ENCODE results near the gene DCTN1. TPM values are rescaled to one million over a fixed set of nuclear protein-coding genes. Genes with fewer than 3 reads are reported as not detected.

The DCTN1 gene
- polyA plus RNA-seq, 1 experiment, result 193 TPM

GRCh38 chr2:74381751-74382150 is 1.6 kb upstream of the DCTN1 start:
- ChIA-PET POLR2A (no interaction called here), CTCF (interaction anchor here (1.9 to 2.6 kb wide), 2 partner anchors 10 to 18 kb away, joined by 5 to 12 read pairs; no protein-coding TSS in a partner anchor)
- Histone ChIP-seq H3K27me3 (ENCODE audit: control insufficient read depth, insufficient read depth, low read length) (no peaks in the 10 kb centered on the region), H3K36me3 (ENCODE audit: control insufficient read depth, insufficient read depth, low read length) (peaks cover 4% of the 10 kb centered on the region; the same call in 1 of the 2 replicates), H3K4me3 (ENCODE audit: low read depth, low read length) (no peak overlapping the region)
- no peak for DNase-seq (ENCODE audit: low read depth)
- TF ChIP-seq, protein P1, sequence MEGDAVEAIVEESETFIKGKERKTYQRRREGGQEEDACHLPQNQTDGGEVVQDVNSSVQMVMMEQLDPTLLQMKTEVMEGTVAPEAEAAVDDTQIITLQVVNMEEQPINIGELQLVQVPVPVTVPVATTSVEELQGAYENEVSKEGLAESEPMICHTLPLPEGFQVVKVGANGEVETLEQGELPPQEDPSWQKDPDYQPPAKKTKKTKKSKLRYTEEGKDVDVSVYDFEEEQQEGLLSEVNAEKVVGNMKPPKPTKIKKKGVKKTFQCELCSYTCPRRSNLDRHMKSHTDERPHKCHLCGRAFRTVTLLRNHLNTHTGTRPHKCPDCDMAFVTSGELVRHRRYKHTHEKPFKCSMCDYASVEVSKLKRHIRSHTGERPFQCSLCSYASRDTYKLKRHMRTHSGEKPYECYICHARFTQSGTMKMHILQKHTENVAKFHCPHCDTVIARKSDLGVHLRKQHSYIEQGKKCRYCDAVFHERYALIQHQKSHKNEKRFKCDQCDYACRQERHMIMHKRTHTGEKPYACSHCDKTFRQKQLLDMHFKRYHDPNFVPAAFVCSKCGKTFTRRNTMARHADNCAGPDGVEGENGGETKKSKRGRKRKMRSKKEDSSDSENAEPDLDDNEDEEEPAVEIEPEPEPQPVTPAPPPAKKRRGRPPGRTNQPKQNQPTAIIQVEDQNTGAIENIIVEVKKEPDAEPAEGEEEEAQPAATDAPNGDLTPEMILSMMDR (IDR thresholded peaks at IDR 0.05; ENCODE audit: insufficient read depth, low read depth, low read length), result no peak

DNA sequence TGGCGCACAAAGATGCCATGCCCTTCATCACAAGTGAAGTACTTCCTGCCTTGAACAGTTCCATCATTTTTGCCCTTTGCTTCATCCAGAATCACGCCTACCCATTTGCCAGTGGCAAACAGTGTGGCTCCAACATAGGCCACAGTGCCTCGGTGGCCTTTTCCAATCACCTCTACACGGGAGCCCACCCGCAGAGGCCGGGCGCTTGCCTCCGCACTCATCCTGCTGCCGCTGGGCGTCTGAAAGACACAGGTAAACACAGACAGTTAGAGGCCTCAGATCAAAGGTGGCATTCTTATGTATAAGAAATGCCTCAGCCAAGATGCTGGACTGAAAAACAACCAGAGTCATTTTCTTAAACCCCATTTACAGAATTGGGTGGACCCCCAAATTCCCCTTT is 2.1 kb downstream of the DCTN1 start:
- no peak for DNase-seq (ENCODE audit: low read depth)
- Histone ChIP-seq H3K4me3 (ENCODE audit: low read depth, low read length) (no peak overlapping the region), H3K27me3 (ENCODE audit: control insufficient read depth, insufficient read depth, low read length) (no peaks in the 10 kb centered on the region), H3K36me3 (ENCODE audit: control insufficient read depth, insufficient read depth, low read length) (peaks cover 4% of the 10 kb centered on the region; the same call in 1 of the 2 replicates)
- TF ChIP-seq, protein P1 (IDR thresholded peaks at IDR 0.05; ENCODE audit: insufficient read depth, low read depth, low read length), result no peak
- CTCF ChIA-PET, result interaction anchor here (1.8 kb wide), 1 partner anchor 43 kb away, joined by 6 read pairs; no protein-coding TSS in a partner anchor
- POLR2A ChIA-PET, result no interaction called here

GRCh38 chr2:74375838-74376237 is 4.3 kb downstream of the DCTN1 start:
- Histone ChIP-seq H3K36me3 (ENCODE audit: control insufficient read depth, insufficient read depth, low read length) (peaks cover 8% of the 10 kb centered on the region), H3K27me3 (ENCODE audit: control insufficient read depth, insufficient read depth, low read length) (no peaks in the 10 kb centered on the region), H3K4me3 (ENCODE audit: low read depth, low read length) (no peak overlapping the region)
- POLR2A ChIA-PET, result no interaction called here
- TF ChIP-seq, protein P1 (IDR thresholded peaks at IDR 0.05; ENCODE audit: insufficient read depth, low read depth, low read length), result no peak
- CTCF ChIA-PET, result interaction anchor here (1.2 to 1.3 kb wide), 2 partner anchors 15 kb away, joined by 4 to 5 read pairs; no protein-coding TSS in a partner anchor
- no peak for DNase-seq (ENCODE audit: low read depth)

- Histone ChIP-seq H3K4me3 (ENCODE audit: low read depth, low read length) (peak overlapping the region; percentile 10), H3K36me3 (ENCODE audit: control insufficient read depth, insufficient read depth, low read length) (peaks cover 20% of the 10 kb centered on the region)
Observed at GRCh38 chr2:74374509-74375205, 5.5 kb downstream of the DCTN1 start.

GRCh38 chr2:74373985-74374384 is 6.1 kb downstream of the DCTN1 start:
- DNase-seq (ENCODE audit: low read depth), result no peak
- Histone ChIP-seq H3K27me3 (ENCODE audit: control insufficient read depth, insufficient read depth, low read length) (no peaks in the 10 kb centered on the region), H3K4me3 (ENCODE audit: low read depth, low read length) (peak overlapping the region; percentile 10), H3K36me3 (ENCODE audit: control insufficient read depth, insufficient read depth, low read length) (peaks cover 23% of the 10 kb centered on the region)
- TF ChIP-seq, protein P1 (IDR thresholded peaks at IDR 0.05; ENCODE audit: insufficient read depth, low read depth, low read length), result no peak
- POLR2A ChIA-PET, result no interaction called here
- CTCF ChIA-PET, result interaction anchor here (1.5 kb wide), 1 partner anchor 39 kb away, joined by 5 read pairs; no protein-coding TSS in a partner anchor

More at GRCh38 chr2:74374509-74375205, 5.5 kb downstream of the DCTN1 start:
- POLR2A ChIA-PET, result no interaction called here
- no peaks in the 10 kb centered on the region for H3K27me3 ChIP-seq (ENCODE audit: control insufficient read depth, insufficient read depth, low read length)
- TF ChIP-seq, protein P1 (IDR thresholded peaks at IDR 0.05; ENCODE audit: insufficient read depth, low read depth, low read length), result no peak
- DNase-seq (ENCODE audit: low read depth), result no peak
- CTCF ChIA-PET, result interaction anchor here (1.2 to 1.5 kb wide), 2 partner anchors 14 to 40 kb away, joined by 5 read pairs; no protein-coding TSS in a partner anchor

Measured in BJ (cell line).